Ovary (tissue), 9 donors: ENCODE measurements around the gene APP. TPM values are rescaled to one million over a fixed set of nuclear protein-coding genes. Genes with fewer than 3 reads are reported as not detected.

ENCODE experiments used
- DNase-seq, 5 donors: peaks; one replicate each; pipeline ENCODE4 v3.0.0-alpha.2; 2019 to 2020
- H3K27ac ChIP-seq, 2 donors: fragments of 200-600 bp; one replicate each; pipeline versions ENCODE4 v1.5.1 to v1.8.0; 2019 to 2022
- H3K27me3 ChIP-seq: fragments of 200-600 bp; one replicate; pipeline ENCODE4 v1.8.0; 2022
- H3K36me3 ChIP-seq: fragments of 200-600 bp; sonication (generic); one replicate; pipeline ENCODE4 v1.5.1; 2019
- H3K4me1 ChIP-seq: one replicate; pipeline ENCODE4 v1.8.1; 2013; ENCODE audit warnings: mild to moderate bottlenecking, moderate library complexity; ENCODE audit not compliant: insufficient read depth
- H3K4me3 ChIP-seq: fragments of 200-600 bp; sonication (generic); one replicate; pipeline ENCODE4 v1.5.1; 2017
- H3K9me3 ChIP-seq, 2 donors: fragments of 200-600 bp in 1 of 2; sonication (generic) in 1 of 2; one replicate each; pipeline versions ENCODE4 v1.5.1 to v1.8.1; 2013 to 2019; ENCODE audit warnings: mild to moderate bottlenecking in 1 of 2, moderate library complexity in 1 of 2
- CTCF ChIP-seq, 3 donors: fragments of 450-650 bp in 2 of 3; fragments of 200-600 bp in 1 of 3; IDR thresholded peaks; one replicate each; pipeline versions ENCODE4 v1.5.1 to v1.8.0; 2016 to 2022; ENCODE audit warnings: antibody characterized with exemption in 3 of 3, mild to moderate bottlenecking in 1 of 3
- EP300 ChIP-seq: sonication (generic); formaldehyde crosslinking; IDR thresholded peaks from one replicate; pipeline ENCODE4 v1.6.1; 2017; ENCODE audit warnings: antibody characterized with exemption
- POLR2A ChIP-seq: fragments of 450-650 bp; IDR thresholded peaks from one replicate; pipeline ENCODE4 v1.6.1; 2017; ENCODE audit warnings: antibody characterized with exemption, mild to moderate bottlenecking, moderate library complexity
- WGBS, 3 donors: extraction: QIAGEN DNeasy Blood & Tissue Kit in 1 of 3; methylation state at CpG; one replicate each; pipeline versions ENCODE4 v1.1.5 to v1.1.7; 2013 to 2017; 5-methylcytosine and 5-hydroxymethylcytosine counted together
- intact Hi-C, 4 donors: fragments of 100-400 bp; cut with DNase I; formaldehyde crosslinking; loops; one replicate each; pipeline versions ENCODE4 v1.11.0 to v1.15.1; 2022 to 2023
- polyA plus RNA-seq, 2 donors: library from polyadenylated mRNA; stranded (reverse); fragments of 200-250 nt in 1 of 2; fragments of 350-450 nt in 1 of 2; fragmentation: Illumina TruSeq in 1 of 2; extraction: RNeasy Lipid Tissue Mini Kit (QIAGEN cat#74804) in 1 of 2; gene quantifications; one replicate each; pipeline ENCODE4 v1.2.3, GENCODE V29; 2013 to 2014
- total RNA-seq, 7 donors: library from RNA; depleted of rRNA in 2 of 7; stranded (reverse); fragments of >200 nt in 2 of 7; fragmentation: NEBNext Ultra II Directional in 3 of 7; extraction: Animal tissue kit (Norgen Biotek cat#: 25700) in 3 of 7; gene quantifications; one replicate each; pipeline versions ENCODE4 v1.1.0 to v1.2.4, GENCODE V29; 2016 to 2023
- donor health status: DM: no; HTN: no; CAD: no; lungs with moderate emphysema.
- donor health status: DM: no; HTN: no; CAD: no.
- donor health status: Bipolar disorder and iron deficiency.
- donor health status: DM: yes; HTN: yes; CAD: no.
- donor health status: DM: no; HTN: no; CAD: no.
- donor health status: DM: yes; HTN: yes; CAD: no.

APP gene
- total and polyA plus RNA-seq, 9 donors, result 211 to 945 (median 364) TPM

GRCh38 chr21:26011292-26011940 lies 159.2 kb downstream of the APP start:
- 91 to 95% (median 94%) methylated on average over 6 of the region's 6 CpGs for WGBS, 3 donors
- Histone ChIP-seq H3K4me1 (peaks cover 3% of the 10 kb centered on the region), H3K36me3 (no peaks in the 10 kb centered on the region), H3K27ac (no peak overlapping the region), H3K4me3 (no peak overlapping the region), H3K9me3 (no peaks in the 10 kb centered on the region), H3K27me3 (no peaks in the 10 kb centered on the region)
- intact Hi-C loops, result no loop called here
- no peak for DNase-seq
- TF ChIP-seq CTCF (IDR thresholded peaks at IDR 0.05), result no peak
- TF ChIP-seq EP300, result no peak
- TF ChIP-seq POLR2A, result no peak

GRCh38 chr21:26007951-26008498 lies 162.5 kb downstream of the APP start:
- intact Hi-C loops, result no loop called here
- no peaks in the 10 kb centered on the region for H3K9me3 ChIP-seq
- no peak overlapping the region for H3K27ac ChIP-seq
- DNase-seq, result no peak
- H3K27me3 ChIP-seq, result no peaks in the 10 kb centered on the region
- TF ChIP-seq CTCF (IDR thresholded peaks at IDR 0.05) (no peak), POLR2A (no peak), EP300 (no peak)
- H3K36me3 ChIP-seq, result no peaks in the 10 kb centered on the region
- peaks cover 3% of the 10 kb centered on the region for H3K4me1 ChIP-seq
- H3K4me3 ChIP-seq, result no peak overlapping the region
- WGBS, 3 donors, result 52 to 74% (median 64%) methylated on average over 8 of the region's 8 CpGs

- Histone ChIP-seq H3K27me3 (no peaks in the 10 kb centered on the region), H3K4me1 (peaks cover 3% of the 10 kb centered on the region), H3K4me3 (no peak overlapping the region), H3K36me3 (no peaks in the 10 kb centered on the region), H3K9me3 (no peaks in the 10 kb centered on the region), H3K27ac (no peak overlapping the region)
- intact Hi-C loops, result no loop called here
- DNase-seq, result no peak
- TF ChIP-seq CTCF (IDR thresholded peaks at IDR 0.05), result no peak
- no peak for TF ChIP-seq POLR2A
- TF ChIP-seq EP300, result no peak
- 87 to 91% (median 89%) methylated on average over 1 of the region's 1 CpG for WGBS, 3 donors
Measured at GRCh38 chr21:26005464-26005863, 165.1 kb downstream of the APP start.

GRCh38 chr21:26003404-26003803 lies 167.2 kb downstream of the APP start:
- Histone ChIP-seq H3K4me3 (no peak overlapping the region), H3K4me1 (peaks cover 2% of the 10 kb centered on the region), H3K27ac (no peak overlapping the region), H3K27me3 (no peaks in the 10 kb centered on the region), H3K9me3 (no peaks in the 10 kb centered on the region), H3K36me3 (no peaks in the 10 kb centered on the region)
- WGBS, 3 donors, result 95 to 99% (median 98%) methylated on average over 4 of the region's 4 CpGs
- no peak for DNase-seq
- intact Hi-C loops, result no loop called here
- no peak for TF ChIP-seq EP300
- TF ChIP-seq CTCF (IDR thresholded peaks at IDR 0.05), result no peak
- TF ChIP-seq POLR2A, result no peak
